Lower leg skin (tissue), 3 donors: ENCODE results near the gene ENTR1.

Source experiments
- CTCF ChIP-seq, 3 donors: fragments of 450-650 bp; IDR thresholded peaks; one replicate each; pipeline ENCODE4 v1.5.1; 2016; ENCODE audit warnings: antibody characterized with exemption in 3 of 3, mild to moderate bottlenecking in 3 of 3, moderate library complexity in 2 of 3
- POLR2A ChIP-seq, 2 donors: fragments of 450-650 bp; IDR thresholded peaks; one replicate each; pipeline ENCODE4 v1.6.1; 2016 to 2017; ENCODE audit warnings: antibody characterized with exemption in 2 of 2, mild to moderate bottlenecking in 1 of 2, moderate library complexity in 1 of 2

GRCh38 chr9:136379891-136380290, 30.5 kb downstream of the ENTR1 start:
- TF ChIP-seq CTCF (IDR thresholded peaks at IDR 0.05) (no peak), POLR2A (IDR thresholded peaks at IDR 0.05) (no peak)
